HS-27A (cell line): ENCODE results near the gene BCL2L11.

ENCODE experiments used
- DNase-seq: peaks from one replicate; pipeline ENCODE4 v3.0.0-alpha.2; 2012; ENCODE audit warnings: low read depth, missing footprints

Gene BCL2L11

GRCh38 chr2:111168528-111169239 is 48.0 kb downstream of the BCL2L11 start:
- DNase-seq, result peak; percentile 69

DNA sequence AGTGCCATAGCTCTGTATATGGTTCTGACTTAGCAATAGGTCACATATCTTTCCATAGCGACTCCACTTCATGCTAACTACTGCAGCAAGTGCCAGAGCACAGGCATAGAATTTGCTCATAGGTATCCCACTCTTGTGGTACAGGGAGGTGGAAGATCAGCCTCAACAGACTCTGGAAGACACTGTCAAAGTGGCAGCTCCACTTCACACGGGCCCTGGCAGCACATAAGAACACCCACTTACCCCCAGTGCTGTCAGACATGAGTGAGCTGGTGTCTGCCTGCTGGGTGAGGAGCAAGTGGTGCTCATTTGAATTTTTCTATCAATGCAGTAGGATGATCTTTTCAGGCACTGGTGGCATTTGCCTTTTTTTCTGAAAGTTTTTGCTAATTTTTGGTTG is 48.6 kb downstream of the BCL2L11 start:
- no peak for DNase-seq

GRCh38 chr2:111169924-111170323 is 49.2 kb downstream of the BCL2L11 start:
- no peak for DNase-seq

DNA sequence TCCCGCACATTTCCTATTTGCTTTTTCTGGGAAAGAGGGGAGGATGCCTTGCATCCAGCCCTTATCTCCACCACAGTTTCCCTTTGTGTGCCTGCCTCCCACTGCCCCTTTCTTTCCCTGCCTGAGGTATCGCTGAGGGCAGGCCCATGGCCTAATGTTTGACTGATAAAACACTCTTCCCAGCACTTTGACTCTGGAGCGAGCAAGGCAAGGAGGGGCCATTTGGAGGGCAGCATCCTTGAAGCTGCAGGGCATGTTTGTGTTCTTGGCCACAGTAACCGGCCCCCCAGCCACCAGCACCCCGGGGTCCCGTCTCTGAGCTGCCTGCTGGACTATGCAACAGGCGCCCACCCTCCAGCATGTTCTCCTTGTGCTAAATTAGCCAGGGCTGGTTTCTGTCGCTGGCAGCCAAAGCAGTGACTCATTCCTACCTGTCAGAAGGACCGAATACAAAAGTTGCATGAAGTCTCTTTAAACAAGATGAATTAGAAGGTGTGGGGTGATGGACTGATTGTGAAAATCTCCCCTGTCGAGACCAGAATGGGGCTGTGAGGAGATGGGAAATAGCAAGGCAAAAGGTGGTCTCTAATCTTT is 50.7 kb downstream of the BCL2L11 start:
- no peak for DNase-seq

GRCh38 chr2:111172666-111173065 is 52.0 kb downstream of the BCL2L11 start:
- no peak for DNase-seq

- DNase-seq, result no peak
These were observed 52.6 kb downstream of the BCL2L11 start for GRCh38 chr2:111173338-111173737.

GRCh38 chr2:111173856-111174255 is 53.1 kb downstream of the BCL2L11 start:
- DNase-seq, result no peak

GRCh38 chr2:111175615-111176014 is 54.9 kb downstream of the BCL2L11 start:
- DNase-seq, result no peak

DNA sequence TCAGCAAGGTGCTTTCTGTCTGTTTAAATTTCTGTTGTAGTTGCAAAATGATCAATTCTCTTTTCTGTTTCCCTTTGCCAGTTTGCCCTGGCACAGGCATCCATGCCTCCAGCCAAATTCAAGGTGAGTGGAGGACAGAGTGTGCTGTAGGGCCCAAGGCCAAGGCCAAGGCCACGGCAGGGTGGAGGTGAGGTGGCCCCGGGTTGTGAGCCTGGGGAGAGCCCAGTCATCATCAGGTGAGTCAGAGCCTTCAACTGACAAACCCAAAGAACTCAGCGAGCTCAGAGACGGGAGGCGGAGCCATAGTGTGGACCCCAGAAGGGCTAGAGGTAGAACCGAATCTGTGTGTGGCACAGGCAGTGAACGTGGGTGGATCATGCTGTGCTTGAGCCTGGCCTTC is 55.7 kb downstream of the BCL2L11 start:
- DNase-seq, result no peak

DNA sequence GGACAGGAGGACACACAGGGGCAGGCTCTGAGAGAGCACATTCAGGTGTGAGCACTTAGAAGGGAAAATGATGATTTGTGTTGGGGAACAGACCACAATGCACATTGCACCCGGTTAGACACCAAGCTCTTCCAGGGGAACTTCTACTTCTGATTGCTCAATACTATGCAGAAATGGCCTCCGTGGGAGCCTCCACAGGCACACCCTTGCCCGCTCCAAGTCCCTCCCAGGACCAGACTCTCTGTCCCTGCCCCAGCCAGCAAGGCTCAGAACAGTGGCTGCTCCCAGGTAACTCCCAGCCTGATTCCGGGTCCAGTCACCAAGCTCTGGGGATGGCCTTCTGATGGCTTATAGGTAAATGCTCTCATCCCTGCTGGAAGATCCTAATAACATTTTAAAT is 56.2 kb downstream of the BCL2L11 start:
- DNase-seq, result no peak

GRCh38 chr2:111178296-111178695 is 57.6 kb downstream of the BCL2L11 start:
- no peak for DNase-seq

DNA sequence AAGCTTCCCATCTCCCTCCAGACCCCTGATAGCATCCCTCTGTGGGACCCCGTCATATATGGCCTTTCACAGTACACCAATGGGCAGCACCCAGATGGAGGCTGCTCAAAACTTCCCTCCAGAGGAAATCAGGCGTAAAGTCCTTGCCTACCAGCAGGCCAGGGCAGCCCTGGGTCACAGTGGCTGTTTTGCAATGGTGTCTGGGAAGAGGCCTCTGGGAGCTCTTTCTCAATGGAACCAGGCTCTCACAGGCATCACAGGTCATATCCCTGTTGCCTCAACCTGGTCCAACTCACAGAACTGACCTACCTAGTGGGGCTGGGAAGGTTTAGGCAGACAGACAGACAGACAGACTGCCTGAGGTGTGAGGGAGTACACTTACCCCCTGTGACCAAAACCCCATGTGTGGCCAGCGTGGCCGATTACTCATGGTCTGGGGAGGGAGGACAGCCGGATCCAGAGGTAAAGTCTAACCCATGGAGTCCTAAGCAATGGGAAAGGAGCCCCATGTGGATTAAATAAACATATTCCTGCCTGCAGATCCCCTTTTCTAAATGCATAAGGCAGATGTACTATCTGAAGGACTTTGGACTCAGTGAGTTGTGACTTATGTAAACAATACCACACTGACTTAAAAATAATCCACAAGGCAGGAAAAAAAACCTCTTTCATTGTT is 58.2 kb downstream of the BCL2L11 start:
- no peak for DNase-seq

GRCh38 chr2:111182121-111182520 is 61.4 kb downstream of the BCL2L11 start:
- DNase-seq, result no peak

DNA sequence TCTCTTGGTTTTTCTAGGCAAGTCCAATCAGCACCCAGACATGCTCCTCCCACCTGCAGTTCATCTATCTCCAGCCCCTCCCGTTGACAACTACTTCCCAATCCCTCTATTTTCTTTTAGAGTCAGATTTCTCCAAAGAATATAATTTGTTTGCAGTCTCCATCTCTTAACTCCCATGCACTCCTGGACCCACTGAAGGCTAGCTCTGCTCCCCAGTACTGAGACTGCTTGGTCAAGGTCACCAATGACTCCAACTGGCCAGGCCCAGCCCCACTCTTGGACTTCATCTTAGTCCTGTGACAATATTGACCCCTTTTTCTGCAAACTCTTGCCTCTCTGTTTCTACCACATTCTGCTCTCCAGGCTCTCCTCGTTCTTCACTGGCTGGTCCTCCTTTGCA is 62.0 kb downstream of the BCL2L11 start:
- DNase-seq, result no peak

DNA sequence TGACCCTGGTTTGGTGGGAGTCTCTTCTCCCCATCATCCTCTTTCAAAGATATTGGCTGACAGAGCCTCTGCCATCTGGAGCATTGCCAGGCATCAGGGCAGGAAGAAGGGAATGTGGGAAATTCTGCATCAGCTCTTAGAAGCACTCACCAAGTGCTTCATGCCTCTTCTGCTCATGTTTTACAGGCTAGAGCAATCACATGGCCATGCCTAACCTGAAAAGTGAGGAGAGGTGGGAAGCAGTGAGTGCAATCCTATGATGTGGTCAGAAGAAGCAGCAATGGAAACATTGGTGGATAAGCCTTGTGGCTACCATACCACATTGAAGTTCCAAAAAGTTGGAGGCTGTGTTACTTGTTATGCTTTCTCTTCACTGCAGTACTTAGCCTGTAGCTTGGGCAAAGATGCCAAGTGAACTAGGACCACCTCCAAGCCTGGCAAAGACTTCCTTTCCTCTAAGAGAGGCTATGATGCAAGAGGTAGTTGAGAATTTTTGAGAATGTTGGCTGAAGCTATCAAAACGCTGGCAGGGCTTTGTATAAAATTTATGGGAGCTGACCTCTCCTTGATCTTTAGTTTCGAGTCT is 64.1 kb downstream of the BCL2L11 start:
- no peak for DNase-seq

GRCh38 chr2:111185361-111186022 is 64.8 kb downstream of the BCL2L11 start:
- no peak for DNase-seq

GRCh38 chr2:111186121-111186715 is 65.5 kb downstream of the BCL2L11 start:
- DNase-seq, result no peak

- DNase-seq, result no peak
These were observed 66.2 kb downstream of the BCL2L11 start for GRCh38 chr2:111186933-111187332.

GRCh38 chr2:111188681-111189080 is 68.0 kb downstream of the BCL2L11 start:
- DNase-seq, result no peak

DNA sequence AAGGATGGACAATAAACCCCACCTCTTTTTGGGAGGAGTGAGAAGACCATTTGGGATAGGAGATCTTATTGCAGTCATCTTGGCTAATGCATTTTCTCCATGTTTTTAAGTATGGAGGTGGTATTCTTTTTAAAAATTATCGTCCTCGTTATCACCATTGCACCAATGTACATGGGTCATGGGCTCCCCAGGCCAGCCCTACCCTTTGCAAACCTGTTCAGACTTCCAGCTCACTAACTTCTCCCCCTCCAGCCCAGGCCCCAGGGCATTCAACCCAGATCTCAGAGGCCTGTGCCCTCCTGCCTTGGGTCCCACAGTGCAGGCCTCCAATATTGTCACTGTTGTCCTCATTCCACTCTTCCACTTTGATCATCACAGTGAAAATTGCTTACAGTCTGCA is 68.4 kb downstream of the BCL2L11 start:
- DNase-seq, result no peak

- no peak for DNase-seq
These were observed 70.3 kb downstream of the BCL2L11 start for GRCh38 chr2:111190816-111191540.
